Type B pancreatic cell (in vitro differentiated cells): ENCODE results near the gene WDR26. TPM values are rescaled to one million over a fixed set of nuclear protein-coding genes. Genes with fewer than 3 reads are reported as not detected.

Experiments
- DNase-seq: peaks from one replicate; pipeline ENCODE4 v3.0.0; 2021; ENCODE audit warnings: mixed read lengths; ENCODE audit not compliant: unreplicated experiment; ENCODE audit errors: extremely low spot score
- H3K27ac Mint-ChIP-seq: 2 replicates; pipeline ENCODE4 v1.8.0; 2021; ENCODE audit warnings: mild to moderate bottlenecking, mixed read lengths
- H3K27me3 Mint-ChIP-seq: 2 replicates; pipeline ENCODE4 v1.8.0; 2021; ENCODE audit warnings: mixed read lengths
- H3K36me3 Mint-ChIP-seq: 2 replicates; pipeline ENCODE4 v1.8.0; 2021; ENCODE audit warnings: mixed read lengths
- H3K4me1 Mint-ChIP-seq: one replicate; pipeline ENCODE4 v1.8.0; 2021; ENCODE audit warnings: mixed read lengths; ENCODE audit not compliant: unreplicated experiment
- H3K4me3 Mint-ChIP-seq: 2 replicates; pipeline ENCODE4 v1.8.0; 2021; ENCODE audit warnings: mild to moderate bottlenecking, mixed read lengths
- H3K9me3 Mint-ChIP-seq: 2 replicates; pipeline ENCODE4 v1.8.0; 2021; ENCODE audit warnings: mixed read lengths
- CTCF ChIP-seq: fragments of 200-600 bp; sonication (generic); conservative IDR thresholded peaks from 2 replicates; pipeline ENCODE4 v1.5.0; 2021; ENCODE audit warnings: antibody characterized with exemption, mild to moderate bottlenecking
- total RNA-seq: library from RNA; stranded (reverse); gene quantifications from 2 replicates; pipeline ENCODE4 v1.2.1, GENCODE V29; 2021; ENCODE audit warnings: low replicate concordance

The WDR26 gene
- total RNA-seq, 1 donor from 2014 or later, result 75.1 TPM

- Mint-ChIP-seq H3K27me3 (no peaks in the 10 kb centered on the region), H3K4me3 (no peak overlapping the region), H3K27ac (no peak overlapping the region), H3K9me3 (no peaks in the 10 kb centered on the region), H3K36me3 (peaks cover 7% of the 10 kb centered on the region), H3K4me1 (no peaks in the 10 kb centered on the region)
- no peak for DNase-seq
- TF ChIP-seq CTCF, result no peak
These were observed 12.7 kb upstream of the WDR26 start for GRCh38 chr1:224447251-224447650.

- no peak for DNase-seq
- Mint-ChIP-seq H3K4me1 (peaks cover 22% of the 10 kb centered on the region), H3K27ac (peak overlapping the region; percentile 35), H3K9me3 (no peaks in the 10 kb centered on the region), H3K36me3 (peaks cover 4% of the 10 kb centered on the region), H3K4me3 (no peak overlapping the region), H3K27me3 (no peaks in the 10 kb centered on the region)
- TF ChIP-seq CTCF, result no peak
These were observed 4.4 kb upstream of the WDR26 start for GRCh38 chr1:224438989-224439388.

- Mint-ChIP-seq H3K36me3 (peaks cover 8% of the 10 kb centered on the region), H3K9me3 (no peaks in the 10 kb centered on the region), H3K27me3 (no peaks in the 10 kb centered on the region), H3K4me1 (peaks cover 41% of the 10 kb centered on the region), H3K27ac (peak overlapping the region; percentile 98), H3K4me3 (peak overlapping the region; percentile 98)
- no peak for TF ChIP-seq CTCF
- no peak for DNase-seq
These were observed 1.4 kb upstream of the WDR26 start for GRCh38 chr1:224435999-224436398.

GRCh38 chr1:224435318-224435763, 744 bp upstream of the WDR26 start:
- Mint-ChIP-seq H3K36me3 (peaks cover 13% of the 10 kb centered on the region), H3K9me3 (no peaks in the 10 kb centered on the region), H3K27ac (peak overlapping the region; percentile 98), H3K27me3 (no peaks in the 10 kb centered on the region), H3K4me3 (peak overlapping the region; percentile 98), H3K4me1 (peaks cover 47% of the 10 kb centered on the region)
- no peak for DNase-seq
- no peak for TF ChIP-seq CTCF

GRCh38 chr1:224433701-224434672, 610 bp downstream of the WDR26 start:
- Mint-ChIP-seq H3K27ac (peak overlapping the region; percentile 98), H3K36me3 (peaks cover 10% of the 10 kb centered on the region), H3K27me3 (no peaks in the 10 kb centered on the region), H3K9me3 (no peaks in the 10 kb centered on the region), H3K4me1 (peaks cover 44% of the 10 kb centered on the region), H3K4me3 (peak overlapping the region; percentile 98)
- TF ChIP-seq CTCF, result no peak
- no peak for DNase-seq
